ENCODE results near the gene TP53BP2.

The TP53BP2 gene

GRCh38 chr1:223885614-223886013 is 39.9 kb upstream of the TP53BP2 start:
- H3K9ac ChIP-seq = no peak overlapping the region
- no peak overlapping the region for H3K27ac ChIP-seq
- no peak overlapping the region for H3K4me3 ChIP-seq (IDR thresholded peaks at IDR 0.05; ENCODE audit: insufficient read depth, low read depth, low read length)
- no peaks in the 10 kb centered on the region for H3K4me1 ChIP-seq (ENCODE audit: low read depth, poor library complexity, severe bottlenecking)
- no peaks in the 10 kb centered on the region for H3K79me2 ChIP-seq (ENCODE audit: insufficient read depth, low read depth)
- H2AFZ ChIP-seq (ENCODE audit: low read depth) = no peak overlapping the region
- no peak overlapping the region for H3K4me2 ChIP-seq
- no peaks in the 10 kb centered on the region for H4K20me1 ChIP-seq (ENCODE audit: insufficient read depth)
- H3K27me3 ChIP-seq (ENCODE audit: insufficient read depth, low read depth) = no peaks in the 10 kb centered on the region
- no peak for TF ChIP-seq CTCF (conservative IDR thresholded peaks at IDR 0.05; ENCODE audit: low read depth, low read length)
- no peaks in the 10 kb centered on the region for H3K36me3 ChIP-seq (ENCODE audit: insufficient read depth)

DNA sequence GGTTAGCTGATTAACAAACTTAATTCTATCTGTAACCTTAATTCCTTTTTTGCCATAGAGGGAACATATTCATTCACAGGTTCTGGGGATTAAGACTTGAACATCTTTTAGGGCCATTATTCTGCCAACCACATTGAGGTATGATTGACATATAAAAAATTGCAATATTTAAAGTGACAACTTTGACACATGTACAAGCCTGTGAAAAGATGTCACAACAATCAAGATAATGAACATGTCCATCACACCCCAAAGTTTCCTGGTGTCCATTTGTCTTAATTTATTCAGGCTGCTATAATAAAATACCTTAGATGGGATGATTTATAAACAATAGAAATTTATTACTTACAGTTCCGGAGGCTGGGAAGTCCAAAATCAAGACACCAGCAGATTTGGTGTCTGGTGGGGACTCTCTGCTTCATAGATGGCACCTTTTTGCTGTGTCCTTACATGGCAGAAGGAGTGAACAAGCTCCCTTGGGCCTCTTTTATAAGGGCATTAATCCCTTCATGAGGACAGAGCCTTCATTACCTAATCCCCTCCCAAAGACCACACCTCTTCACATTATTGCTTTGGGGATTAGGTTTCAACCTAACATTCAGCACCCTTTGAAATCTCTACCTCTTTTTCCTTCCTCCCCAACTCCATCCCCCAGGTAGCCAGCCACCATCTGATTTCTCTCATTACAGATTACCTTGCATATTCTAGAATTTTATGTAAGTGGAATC is 33.0 kb upstream of the TP53BP2 start:
- Histone ChIP-seq H3K9ac (no peak overlapping the region), H3K27ac (no peak overlapping the region), H3K36me3 (ENCODE audit: insufficient read depth) (no peaks in the 10 kb centered on the region), H2AFZ (ENCODE audit: low read depth) (no peak overlapping the region), H3K79me2 (ENCODE audit: insufficient read depth, low read depth) (no peaks in the 10 kb centered on the region), H4K20me1 (ENCODE audit: insufficient read depth) (no peaks in the 10 kb centered on the region), H3K4me2 (no peak overlapping the region), H3K4me1 (ENCODE audit: low read depth, poor library complexity, severe bottlenecking) (no peaks in the 10 kb centered on the region), H3K4me3 (IDR thresholded peaks at IDR 0.05; ENCODE audit: insufficient read depth, low read depth, low read length) (no peak overlapping the region), H3K27me3 (ENCODE audit: insufficient read depth, low read depth) (no peaks in the 10 kb centered on the region)
- no peak for TF ChIP-seq CTCF (conservative IDR thresholded peaks at IDR 0.05; ENCODE audit: low read depth, low read length)

GRCh38 chr1:223877804-223878203 is 32.1 kb upstream of the TP53BP2 start:
- no peak overlapping the region for H3K9ac ChIP-seq
- TF ChIP-seq CTCF (conservative IDR thresholded peaks at IDR 0.05; ENCODE audit: low read depth, low read length) = no peak
- H2AFZ ChIP-seq (ENCODE audit: low read depth) = no peak overlapping the region
- no peak overlapping the region for H3K4me3 ChIP-seq (IDR thresholded peaks at IDR 0.05; ENCODE audit: insufficient read depth, low read depth, low read length)
- H3K27ac ChIP-seq = no peak overlapping the region
- H3K27me3 ChIP-seq (ENCODE audit: insufficient read depth, low read depth) = no peaks in the 10 kb centered on the region
- H3K4me2 ChIP-seq = no peak overlapping the region
- no peaks in the 10 kb centered on the region for H3K4me1 ChIP-seq (ENCODE audit: low read depth, poor library complexity, severe bottlenecking)
- no peaks in the 10 kb centered on the region for H4K20me1 ChIP-seq (ENCODE audit: insufficient read depth)
- no peaks in the 10 kb centered on the region for H3K79me2 ChIP-seq (ENCODE audit: insufficient read depth, low read depth)
- H3K36me3 ChIP-seq (ENCODE audit: insufficient read depth) = no peaks in the 10 kb centered on the region

DNA sequence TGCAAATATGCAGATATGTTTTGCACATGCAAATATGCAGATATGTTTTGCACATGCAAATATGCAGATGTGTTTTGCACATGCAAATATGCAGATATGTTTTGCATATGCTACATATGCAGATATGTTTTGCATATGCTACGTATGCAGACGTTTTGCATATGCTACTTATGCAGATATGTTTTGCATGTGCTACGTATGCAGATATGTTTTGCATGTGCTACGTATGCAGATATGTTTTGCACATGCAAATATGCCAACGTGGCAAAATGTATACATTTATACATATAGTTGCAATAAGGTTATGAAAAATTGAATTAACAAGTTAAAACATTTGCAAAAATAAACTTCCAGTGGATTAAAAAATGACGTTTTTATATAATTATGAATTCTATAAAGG is 30.8 kb upstream of the TP53BP2 start:
- H3K9ac ChIP-seq = no peak overlapping the region
- no peaks in the 10 kb centered on the region for H3K79me2 ChIP-seq (ENCODE audit: insufficient read depth, low read depth)

More for the DNA sequence above, 30.8 kb upstream of the TP53BP2 start:
- Histone ChIP-seq H3K4me3 (IDR thresholded peaks at IDR 0.05; ENCODE audit: insufficient read depth, low read depth, low read length) (no peak overlapping the region), H3K4me2 (no peak overlapping the region), H3K27me3 (ENCODE audit: insufficient read depth, low read depth) (no peaks in the 10 kb centered on the region), H3K4me1 (ENCODE audit: low read depth, poor library complexity, severe bottlenecking) (no peaks in the 10 kb centered on the region), H3K36me3 (ENCODE audit: insufficient read depth) (no peaks in the 10 kb centered on the region), H3K27ac (no peak overlapping the region), H4K20me1 (ENCODE audit: insufficient read depth) (no peaks in the 10 kb centered on the region), H2AFZ (ENCODE audit: low read depth) (no peak overlapping the region)
- TF ChIP-seq CTCF (conservative IDR thresholded peaks at IDR 0.05; ENCODE audit: low read depth, low read length) = no peak

Data from KMS-11 (cell line).